GM12873 (cell line): ENCODE results near the gene LRRC41.

Experiments used
- TF ChIP-seq, protein P1 (sequence below): IDR thresholded peaks from 2 replicates; pipeline ENCODE4 v1.5.1; 2012; ENCODE audit warnings: low read depth, mild to moderate bottlenecking, moderate library complexity, low read length, control low read depth; ENCODE audit not compliant: insufficient read depth; ENCODE audit errors: missing control alignments

Gene LRRC41

GRCh38 chr1:46333300-46334029 is 30.0 kb upstream of the LRRC41 start:
- TF ChIP-seq, protein P1, sequence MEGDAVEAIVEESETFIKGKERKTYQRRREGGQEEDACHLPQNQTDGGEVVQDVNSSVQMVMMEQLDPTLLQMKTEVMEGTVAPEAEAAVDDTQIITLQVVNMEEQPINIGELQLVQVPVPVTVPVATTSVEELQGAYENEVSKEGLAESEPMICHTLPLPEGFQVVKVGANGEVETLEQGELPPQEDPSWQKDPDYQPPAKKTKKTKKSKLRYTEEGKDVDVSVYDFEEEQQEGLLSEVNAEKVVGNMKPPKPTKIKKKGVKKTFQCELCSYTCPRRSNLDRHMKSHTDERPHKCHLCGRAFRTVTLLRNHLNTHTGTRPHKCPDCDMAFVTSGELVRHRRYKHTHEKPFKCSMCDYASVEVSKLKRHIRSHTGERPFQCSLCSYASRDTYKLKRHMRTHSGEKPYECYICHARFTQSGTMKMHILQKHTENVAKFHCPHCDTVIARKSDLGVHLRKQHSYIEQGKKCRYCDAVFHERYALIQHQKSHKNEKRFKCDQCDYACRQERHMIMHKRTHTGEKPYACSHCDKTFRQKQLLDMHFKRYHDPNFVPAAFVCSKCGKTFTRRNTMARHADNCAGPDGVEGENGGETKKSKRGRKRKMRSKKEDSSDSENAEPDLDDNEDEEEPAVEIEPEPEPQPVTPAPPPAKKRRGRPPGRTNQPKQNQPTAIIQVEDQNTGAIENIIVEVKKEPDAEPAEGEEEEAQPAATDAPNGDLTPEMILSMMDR, result peak; percentile 50

GRCh38 chr1:46317323-46317722 is 13.9 kb upstream of the LRRC41 start:
- TF ChIP-seq, protein P1, result no peak

DNA sequence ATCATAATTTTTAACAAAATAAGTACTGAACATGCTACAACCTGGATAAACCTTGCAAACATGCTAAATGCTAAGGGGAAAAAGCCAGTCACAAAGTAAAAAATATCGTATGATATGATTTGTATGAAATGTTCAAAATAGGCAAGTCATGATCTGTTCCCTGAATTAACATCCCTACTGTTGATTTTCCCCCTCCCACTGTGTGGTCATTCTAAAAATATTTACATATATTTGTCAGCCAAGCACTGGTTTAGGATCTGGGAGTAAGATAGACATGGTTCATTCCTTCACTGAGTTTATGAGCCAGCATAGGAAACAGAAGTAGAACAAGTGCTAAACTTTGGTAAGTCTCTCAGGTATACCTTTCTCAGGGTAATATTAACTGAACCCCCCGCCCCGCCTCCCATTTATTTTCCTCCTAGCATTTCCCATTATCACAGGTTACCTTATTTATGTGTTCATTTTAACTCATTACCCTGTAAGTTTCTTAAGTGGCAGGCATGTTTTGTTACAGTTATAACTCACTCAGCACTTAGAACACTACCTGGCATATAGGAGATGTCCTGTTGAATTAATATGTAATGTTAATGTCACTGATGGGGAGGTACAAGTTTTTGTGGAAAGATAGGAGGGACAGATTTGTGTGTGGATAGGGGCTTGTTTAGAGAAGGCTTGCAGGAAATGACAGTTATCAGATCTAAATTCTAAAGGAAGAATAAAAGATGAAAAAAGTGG is 12.4 kb upstream of the LRRC41 start:
- TF ChIP-seq, protein P1, result no peak

GRCh38 chr1:46310321-46310720 is 6.9 kb upstream of the LRRC41 start:
- TF ChIP-seq, protein P1, result no peak

GRCh38 chr1:46309401-46310159 is 6.2 kb upstream of the LRRC41 start:
- TF ChIP-seq, protein P1, result no peak

DNA sequence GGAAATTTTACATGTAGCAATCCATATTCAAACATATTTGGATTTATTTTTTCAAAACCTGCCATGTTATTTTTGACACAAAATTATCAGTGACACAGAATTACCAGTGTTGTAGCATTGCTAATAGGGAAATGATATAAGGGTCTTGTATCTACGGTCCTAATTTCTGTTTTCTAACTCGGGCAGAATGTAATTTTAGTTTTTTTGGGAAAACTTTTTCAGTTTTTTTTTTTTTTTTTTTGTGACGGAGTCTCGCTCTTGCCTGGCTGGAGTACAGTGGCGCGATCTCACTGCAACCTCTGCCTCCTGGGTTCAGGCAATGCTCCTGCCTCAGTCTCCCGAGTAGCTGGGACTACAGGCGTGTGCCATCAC is 2.7 kb upstream of the LRRC41 start:
- TF ChIP-seq, protein P1, result no peak

DNA sequence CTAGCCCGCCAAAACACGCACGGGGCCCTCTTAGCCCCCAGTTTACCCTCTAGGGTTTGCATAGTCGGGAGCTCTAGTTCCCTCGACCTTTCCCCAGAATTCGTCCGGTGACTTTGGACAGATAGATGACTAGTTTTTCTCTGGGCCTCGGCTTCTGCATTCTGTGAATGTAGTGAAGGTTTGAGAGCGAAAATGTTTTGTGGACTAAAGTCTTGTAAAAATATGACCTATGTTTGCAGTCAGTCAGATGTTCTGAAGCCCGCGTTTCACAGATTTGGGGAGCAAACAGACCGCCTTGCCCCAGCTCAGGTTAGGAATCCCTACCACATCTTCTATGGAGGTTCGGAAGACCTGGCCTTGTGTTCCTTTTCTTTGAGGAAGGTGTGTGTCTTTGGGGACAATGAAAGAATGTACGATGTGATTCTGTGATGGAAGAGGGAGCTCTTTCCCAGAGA is 483 bp upstream of the LRRC41 start:
- TF ChIP-seq, protein P1, result no peak
